ENCODE data around the gene SPDEF. TPM values are rescaled to one million over a fixed set of nuclear protein-coding genes. Genes with fewer than 3 reads are reported as not detected.

SPDEF gene
- total RNA-seq, 1 donor from 2014 or later: not detected

DNA sequence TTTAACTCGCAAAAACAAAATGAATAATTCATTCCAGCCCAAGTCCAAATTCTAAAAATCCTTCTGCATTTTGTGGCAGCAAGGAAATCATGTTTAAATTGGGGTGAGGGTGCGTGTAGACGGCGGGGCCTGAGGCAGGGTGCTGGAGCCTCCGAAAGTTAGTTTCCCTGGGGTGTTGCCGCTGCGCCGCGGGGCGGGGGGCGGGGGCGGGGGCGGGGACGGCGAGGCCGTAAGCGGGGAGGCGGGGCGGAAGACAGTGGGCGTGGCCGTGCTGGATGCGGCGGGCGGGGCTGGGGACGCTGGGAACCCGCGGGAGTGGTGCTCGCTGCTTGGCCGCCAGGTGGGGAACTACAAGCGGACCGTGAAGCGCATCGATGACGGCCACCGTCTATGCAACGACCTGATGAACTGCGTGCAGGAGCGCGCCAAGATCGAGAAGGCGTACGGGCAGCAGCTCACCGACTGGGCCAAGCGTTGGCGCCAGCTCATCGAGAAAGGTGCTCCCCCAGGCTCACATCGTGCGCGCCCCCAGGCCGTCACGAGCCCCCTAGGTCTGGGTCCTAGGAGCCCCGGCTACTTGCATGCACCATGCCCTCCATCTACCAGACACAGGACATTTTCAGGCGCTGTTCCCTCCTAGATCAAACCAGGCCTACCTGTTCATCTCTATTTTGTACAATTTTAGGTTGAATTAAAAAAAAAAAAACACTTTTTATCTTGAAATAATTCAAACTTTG is 29.0 kb downstream of the SPDEF start:
- Mint-ChIP-seq H3K9me3 (ENCODE audit: unreplicated experiment) (peaks cover 1% of the 10 kb centered on the region), H3K27me3 (ENCODE audit: unreplicated experiment) (peaks cover 15% of the 10 kb centered on the region), H3K4me1 (ENCODE audit: low read depth, unreplicated experiment) (peaks cover 3% of the 10 kb centered on the region), H3K27ac (ENCODE audit: unreplicated experiment) (no peak overlapping the region), H3K4me3 (ENCODE audit: unreplicated experiment) (peak overlapping the region; percentile 49), H3K36me3 (ENCODE audit: unreplicated experiment) (peaks cover 5% of the 10 kb centered on the region)
- peak; percentile 97 for DNase-seq
- TF ChIP-seq, protein P1, sequence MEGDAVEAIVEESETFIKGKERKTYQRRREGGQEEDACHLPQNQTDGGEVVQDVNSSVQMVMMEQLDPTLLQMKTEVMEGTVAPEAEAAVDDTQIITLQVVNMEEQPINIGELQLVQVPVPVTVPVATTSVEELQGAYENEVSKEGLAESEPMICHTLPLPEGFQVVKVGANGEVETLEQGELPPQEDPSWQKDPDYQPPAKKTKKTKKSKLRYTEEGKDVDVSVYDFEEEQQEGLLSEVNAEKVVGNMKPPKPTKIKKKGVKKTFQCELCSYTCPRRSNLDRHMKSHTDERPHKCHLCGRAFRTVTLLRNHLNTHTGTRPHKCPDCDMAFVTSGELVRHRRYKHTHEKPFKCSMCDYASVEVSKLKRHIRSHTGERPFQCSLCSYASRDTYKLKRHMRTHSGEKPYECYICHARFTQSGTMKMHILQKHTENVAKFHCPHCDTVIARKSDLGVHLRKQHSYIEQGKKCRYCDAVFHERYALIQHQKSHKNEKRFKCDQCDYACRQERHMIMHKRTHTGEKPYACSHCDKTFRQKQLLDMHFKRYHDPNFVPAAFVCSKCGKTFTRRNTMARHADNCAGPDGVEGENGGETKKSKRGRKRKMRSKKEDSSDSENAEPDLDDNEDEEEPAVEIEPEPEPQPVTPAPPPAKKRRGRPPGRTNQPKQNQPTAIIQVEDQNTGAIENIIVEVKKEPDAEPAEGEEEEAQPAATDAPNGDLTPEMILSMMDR (IDR thresholded peaks at IDR 0.05; ENCODE audit: partially characterized antibody, unreplicated experiment): peak; percentile 78

DNA sequence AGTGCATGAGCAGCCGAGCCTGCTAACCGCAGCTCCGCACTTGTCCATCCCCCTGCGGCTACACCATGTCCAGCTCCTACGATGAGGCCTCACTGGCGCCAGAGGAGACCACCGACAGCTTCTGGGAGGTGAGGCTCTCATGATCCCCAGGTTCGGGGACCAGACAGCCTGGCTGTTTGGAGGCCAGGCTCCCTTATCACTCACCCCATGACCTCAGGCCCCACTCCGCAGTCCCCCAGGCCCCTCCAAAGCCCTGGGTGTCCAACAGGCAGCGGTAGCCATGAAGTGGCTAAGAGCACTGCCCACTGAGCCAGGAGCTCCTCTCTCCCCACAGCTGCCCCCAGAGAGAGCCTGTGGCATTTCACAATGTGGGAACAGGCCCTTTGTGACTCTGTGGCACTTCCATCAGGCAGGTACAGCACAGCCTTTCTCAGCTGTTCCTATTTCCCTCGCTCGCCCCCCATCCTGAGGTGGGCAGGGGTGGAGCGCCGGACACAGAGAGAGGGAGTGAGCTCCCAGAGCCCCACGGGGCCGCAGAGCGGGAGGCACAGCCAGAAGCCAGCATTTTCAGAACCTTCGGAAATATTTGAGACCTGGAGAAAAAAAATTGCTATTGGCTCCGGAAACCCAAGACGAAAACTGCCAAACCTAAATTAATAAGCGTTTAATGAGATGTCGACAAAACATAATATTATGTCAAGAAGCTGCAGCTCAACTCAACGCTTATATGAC is 29.7 kb downstream of the SPDEF start:
- H3K4me3 Mint-ChIP-seq (ENCODE audit: unreplicated experiment): no peak overlapping the region
- TF ChIP-seq, protein P1 (IDR thresholded peaks at IDR 0.05; ENCODE audit: partially characterized antibody, unreplicated experiment): no peak
- H3K27ac Mint-ChIP-seq (ENCODE audit: unreplicated experiment): no peak overlapping the region
- H3K36me3 Mint-ChIP-seq (ENCODE audit: unreplicated experiment): peaks cover 5% of the 10 kb centered on the region
- H3K4me1 Mint-ChIP-seq (ENCODE audit: low read depth, unreplicated experiment): peaks cover 3% of the 10 kb centered on the region
- no peaks in the 10 kb centered on the region for H3K9me3 Mint-ChIP-seq (ENCODE audit: unreplicated experiment)
- DNase-seq: no peak
- H3K27me3 Mint-ChIP-seq (ENCODE audit: unreplicated experiment): peaks cover 10% of the 10 kb centered on the region

DNA sequence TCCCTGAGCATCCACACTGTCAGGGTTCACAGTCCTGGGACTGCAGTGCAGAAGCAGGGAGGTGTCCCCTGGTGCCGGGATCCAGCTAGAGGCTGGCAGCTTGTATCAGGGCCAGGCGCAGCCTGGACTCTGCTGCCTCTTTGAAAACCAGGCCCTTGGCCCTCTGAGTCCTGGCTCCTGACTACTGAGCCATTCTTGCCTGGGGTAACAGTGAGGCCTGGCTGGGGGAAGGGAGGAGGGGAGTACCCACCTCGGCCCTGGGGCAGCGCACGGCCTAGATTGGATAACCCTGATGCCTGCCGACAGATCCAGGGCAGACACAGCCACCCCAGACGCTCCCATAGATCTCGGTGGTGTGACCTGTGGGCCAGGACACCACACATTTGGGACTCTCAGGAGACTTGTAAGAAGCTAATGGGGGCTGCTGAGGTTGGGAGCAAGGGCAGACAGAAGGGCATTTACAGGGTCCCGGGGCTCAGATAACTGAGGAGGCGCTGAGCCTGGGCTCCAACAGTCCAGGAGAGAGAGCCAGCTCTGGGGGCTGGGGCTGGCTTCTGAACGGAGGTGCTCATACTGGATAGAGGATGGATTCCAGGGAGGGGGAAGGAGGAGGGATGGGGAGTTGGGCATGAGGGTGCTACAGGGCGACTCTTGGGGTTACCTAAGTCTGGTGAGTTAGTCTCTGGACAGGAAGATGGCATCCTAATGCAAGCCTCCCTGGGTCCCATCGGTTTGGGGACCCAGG is 30.5 kb downstream of the SPDEF start:
- peaks cover 3% of the 10 kb centered on the region for H3K4me1 Mint-ChIP-seq (ENCODE audit: low read depth, unreplicated experiment)
- DNase-seq: peak; percentile 12
- H3K27ac Mint-ChIP-seq (ENCODE audit: unreplicated experiment): no peak overlapping the region
- H3K27me3 Mint-ChIP-seq (ENCODE audit: unreplicated experiment): peaks cover 13% of the 10 kb centered on the region
- no peaks in the 10 kb centered on the region for H3K36me3 Mint-ChIP-seq (ENCODE audit: unreplicated experiment)
- no peak overlapping the region for H3K4me3 Mint-ChIP-seq (ENCODE audit: unreplicated experiment)
- peaks cover 2% of the 10 kb centered on the region for H3K9me3 Mint-ChIP-seq (ENCODE audit: unreplicated experiment)
- TF ChIP-seq, protein P1 (IDR thresholded peaks at IDR 0.05; ENCODE audit: partially characterized antibody, unreplicated experiment): no peak

DNA sequence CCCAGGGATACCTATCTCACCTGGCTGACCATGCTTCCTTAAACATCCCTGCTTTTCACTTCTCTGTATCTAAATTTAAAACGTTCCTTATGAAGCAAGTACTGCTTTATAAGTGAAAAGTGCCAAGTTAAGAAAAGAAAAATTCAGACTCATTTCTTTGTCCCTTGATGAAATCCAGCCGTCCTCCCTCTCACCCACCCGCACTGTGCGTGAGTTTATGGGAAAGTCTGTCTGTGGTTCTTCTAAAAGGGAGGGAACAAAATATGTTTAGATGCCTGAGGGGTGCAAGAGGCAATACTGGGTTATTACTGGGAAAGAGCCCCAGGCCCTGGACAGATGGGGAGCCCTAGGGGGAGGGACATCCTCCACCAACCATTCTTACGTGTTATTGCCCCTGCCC is 31.2 kb downstream of the SPDEF start:
- Mint-ChIP-seq H3K27me3 (ENCODE audit: unreplicated experiment) (peaks cover 15% of the 10 kb centered on the region), H3K4me1 (ENCODE audit: low read depth, unreplicated experiment) (peaks cover 3% of the 10 kb centered on the region), H3K36me3 (ENCODE audit: unreplicated experiment) (no peaks in the 10 kb centered on the region), H3K9me3 (ENCODE audit: unreplicated experiment) (peaks cover 2% of the 10 kb centered on the region), H3K4me3 (ENCODE audit: unreplicated experiment) (no peak overlapping the region), H3K27ac (ENCODE audit: unreplicated experiment) (no peak overlapping the region)
- no peak for DNase-seq
- TF ChIP-seq, protein P1 (IDR thresholded peaks at IDR 0.05; ENCODE audit: partially characterized antibody, unreplicated experiment): no peak
